IPS DF 4.7 (cell line): ENCODE data around the gene DIPK1C.

Source experiments
- DNase-seq: peaks from one replicate; pipeline ENCODE4 v3.0.0-alpha.2; 2013; ENCODE audit warnings: low spot score; ENCODE audit errors: extremely low read depth

The DIPK1C gene

DNA sequence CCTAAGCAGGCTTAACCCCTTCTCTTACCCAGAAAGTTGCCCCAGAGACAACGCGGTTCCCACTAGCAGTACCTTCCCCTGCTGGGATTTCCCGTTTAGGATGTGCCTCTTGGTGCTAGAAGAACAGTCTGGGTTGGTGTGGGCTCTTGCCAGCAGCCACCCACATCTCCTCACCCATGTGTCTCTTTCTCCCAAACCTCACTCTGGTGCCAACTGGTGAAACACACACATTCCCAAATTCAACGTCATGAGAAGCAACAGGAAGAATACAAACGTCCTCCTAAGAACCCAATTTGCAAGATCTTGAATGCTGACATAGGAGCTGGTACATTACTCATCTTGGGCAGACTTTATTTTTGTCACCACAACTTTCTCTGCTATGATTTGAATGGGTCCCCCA, 36.2 kb downstream of the DIPK1C start:
- DNase-seq, result no peak

DNA sequence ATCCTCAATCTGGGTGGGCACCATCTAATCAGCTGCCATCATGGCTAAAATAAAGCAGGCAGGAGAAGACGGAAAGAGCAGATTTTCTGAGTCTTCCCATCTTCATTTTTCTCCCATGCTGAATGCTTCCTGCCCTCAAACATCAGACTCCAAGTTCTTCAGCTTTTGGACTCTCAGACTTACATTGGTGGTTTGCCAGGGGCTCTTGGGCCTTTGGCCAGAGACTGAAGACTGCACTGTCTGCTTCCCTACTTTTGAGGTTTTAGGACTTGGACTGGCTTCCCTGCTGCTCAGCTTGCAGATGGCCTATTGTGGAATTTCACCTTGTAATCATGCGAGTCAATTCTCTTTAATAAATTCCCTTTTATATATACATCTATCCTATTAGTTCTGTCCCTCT, 36.6 kb downstream of the DIPK1C start:
- no peak for DNase-seq

DNA sequence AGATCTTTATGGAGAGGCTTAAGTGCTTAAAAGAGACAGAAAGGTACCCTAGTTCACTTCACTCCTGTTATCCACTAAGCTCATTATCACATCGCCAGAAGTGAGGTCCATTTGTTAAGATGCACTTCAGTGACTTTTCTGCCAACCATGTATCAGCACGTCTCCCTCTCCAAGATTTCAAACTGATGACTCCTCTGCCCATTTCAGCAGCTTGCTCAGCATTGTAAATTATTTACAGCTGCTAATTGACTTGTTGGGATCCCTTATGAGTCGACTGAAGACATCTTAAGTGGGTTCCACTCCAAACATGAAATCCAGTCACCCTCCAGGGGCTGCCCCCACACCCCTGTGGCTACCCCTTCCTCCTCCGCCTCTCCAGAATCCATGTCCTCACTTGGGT, 37.3 kb downstream of the DIPK1C start:
- DNase-seq, result no peak

DNA sequence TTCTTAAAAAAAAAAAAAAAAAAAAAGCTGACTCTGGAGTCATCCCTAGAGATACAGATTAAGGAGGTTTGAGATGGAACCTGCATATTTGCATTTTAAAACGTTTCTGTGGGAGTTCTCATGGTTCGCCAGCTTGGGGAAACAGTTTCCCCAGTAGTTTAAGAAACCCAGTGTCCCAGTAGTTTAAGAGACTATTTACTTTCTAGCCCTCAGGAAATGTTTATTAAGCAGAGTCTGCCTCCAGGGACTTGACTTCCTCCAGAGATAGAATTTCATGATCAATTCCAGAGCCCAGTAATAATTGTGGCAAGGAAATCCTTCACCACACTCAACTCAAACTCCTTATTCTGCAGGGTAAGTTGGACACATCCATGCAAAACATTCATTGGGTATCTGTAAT, 39.1 kb downstream of the DIPK1C start:
- DNase-seq, result no peak

DNA sequence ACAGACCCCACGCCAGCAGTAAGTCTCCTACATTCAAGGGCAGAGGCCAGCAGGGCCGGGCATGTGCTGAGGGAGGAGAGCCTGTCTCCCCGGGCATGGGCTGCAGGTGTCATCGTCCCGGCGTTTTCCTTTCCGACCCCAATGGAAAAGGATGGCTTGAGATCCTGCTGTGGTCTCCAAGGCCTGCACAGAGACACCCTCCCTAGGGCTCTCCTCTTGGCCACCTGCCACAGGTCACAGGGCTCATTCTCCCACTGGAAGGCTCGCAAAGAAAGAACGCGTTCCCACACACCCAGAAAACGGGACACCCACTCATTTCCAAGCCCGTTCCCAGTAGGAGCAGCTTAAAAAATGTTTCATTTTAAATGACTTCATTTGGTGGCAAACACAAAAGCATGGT, 41.0 kb downstream of the DIPK1C start:
- DNase-seq, result no peak

DNA sequence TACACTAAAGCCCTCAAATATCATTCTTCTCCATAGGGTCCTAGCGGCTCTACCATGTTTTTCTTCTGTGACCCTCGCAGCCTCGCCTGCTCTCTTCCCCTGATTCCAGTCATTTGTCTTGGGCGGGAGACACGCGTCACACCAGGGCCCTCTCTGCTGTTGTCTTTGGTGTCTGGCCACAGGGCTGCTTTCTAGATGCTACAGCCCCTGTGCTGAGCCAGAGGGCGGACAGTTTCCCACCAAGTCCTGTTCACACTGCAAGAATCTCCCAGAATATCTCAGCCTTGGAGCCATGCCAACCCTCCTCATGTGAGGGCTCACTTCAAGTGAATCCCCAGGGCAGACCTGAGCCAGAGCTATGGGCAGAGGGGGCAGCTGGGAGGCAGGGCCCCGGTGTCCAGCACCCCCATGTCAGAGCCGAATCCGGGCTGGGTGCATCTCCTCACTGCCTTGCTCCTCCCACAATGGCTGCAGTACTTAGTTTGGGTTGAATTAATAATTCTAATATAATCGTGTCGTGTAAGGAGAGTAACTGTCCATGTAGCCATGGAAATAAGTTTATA, 42.1 kb downstream of the DIPK1C start:
- no peak for DNase-seq

DNA sequence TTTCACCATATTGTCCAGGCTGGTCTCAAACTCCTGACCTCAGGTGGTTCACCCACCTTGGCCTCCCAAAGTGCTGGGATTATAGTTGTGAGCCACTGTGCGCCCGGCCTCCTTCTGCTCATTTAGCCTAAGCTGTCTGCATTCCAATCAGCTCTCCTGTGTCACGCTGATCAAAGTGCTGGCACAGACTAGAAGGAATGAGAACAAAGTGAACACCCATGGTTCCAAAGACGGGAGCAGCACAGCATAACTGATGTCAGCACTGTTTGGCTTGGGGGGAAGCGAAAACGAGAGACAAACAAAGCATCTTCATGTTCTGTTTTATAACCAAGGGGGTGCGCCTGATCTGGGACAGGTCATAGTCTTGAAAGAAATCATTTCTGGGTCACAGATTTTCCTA, 43.3 kb downstream of the DIPK1C start:
- no peak for DNase-seq

DNA sequence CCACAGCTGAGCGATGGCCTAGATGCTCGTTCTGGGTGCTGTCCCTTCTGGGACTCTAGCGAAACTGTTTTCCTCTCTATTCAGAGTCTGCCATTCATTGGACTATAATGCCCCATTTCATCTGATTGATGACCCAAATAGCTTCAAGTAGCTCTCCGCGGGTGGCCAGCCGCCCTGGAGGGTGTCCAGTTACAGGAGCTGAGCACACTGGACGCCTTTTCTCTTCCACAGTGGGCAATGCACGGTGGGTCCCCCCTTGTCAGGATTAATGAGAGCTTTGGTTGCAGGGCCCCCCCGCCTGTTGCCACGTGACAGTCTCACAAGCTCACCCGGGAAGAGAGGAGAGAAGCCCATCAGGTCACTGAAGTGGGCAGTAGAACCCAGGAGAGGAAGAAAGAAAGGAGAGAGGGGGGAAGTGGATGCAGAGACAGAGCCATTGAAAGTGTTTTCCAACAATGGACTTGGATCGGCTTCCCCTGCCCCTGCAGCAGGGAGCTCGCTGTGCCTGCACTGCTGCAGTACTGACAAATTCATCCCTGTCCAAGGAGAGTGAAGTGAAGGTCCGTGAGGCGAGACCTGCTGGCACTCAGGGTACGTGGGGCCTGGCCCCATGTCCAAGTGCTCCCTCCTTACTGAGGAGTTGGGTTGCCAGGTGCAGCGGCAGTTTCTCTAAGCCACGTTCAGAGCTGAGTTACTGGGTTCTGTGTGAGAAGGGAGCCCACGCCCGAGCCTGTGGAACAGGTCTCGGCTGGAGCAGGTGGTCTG, 44.8 kb downstream of the DIPK1C start:
- DNase-seq, result no peak

DNA sequence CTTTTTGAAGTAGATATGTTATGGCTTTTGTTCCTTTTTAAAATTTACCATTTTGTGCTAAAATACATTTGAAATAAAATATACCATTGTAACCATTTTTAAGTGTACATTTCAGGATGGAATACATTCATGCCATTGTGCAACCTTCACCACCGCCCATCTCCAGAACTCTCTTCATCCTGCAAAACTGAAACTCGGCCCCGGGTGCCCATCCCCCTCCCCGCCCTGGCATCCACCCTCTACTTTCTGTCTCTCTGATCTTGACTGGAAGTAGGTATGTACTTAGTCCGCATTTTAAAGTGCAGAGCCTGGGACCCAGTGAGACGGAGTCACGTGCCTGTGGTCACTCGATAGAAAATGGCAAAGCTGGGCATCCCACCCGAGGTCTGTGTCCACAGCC, 45.6 kb downstream of the DIPK1C start:
- DNase-seq, result no peak

DNA sequence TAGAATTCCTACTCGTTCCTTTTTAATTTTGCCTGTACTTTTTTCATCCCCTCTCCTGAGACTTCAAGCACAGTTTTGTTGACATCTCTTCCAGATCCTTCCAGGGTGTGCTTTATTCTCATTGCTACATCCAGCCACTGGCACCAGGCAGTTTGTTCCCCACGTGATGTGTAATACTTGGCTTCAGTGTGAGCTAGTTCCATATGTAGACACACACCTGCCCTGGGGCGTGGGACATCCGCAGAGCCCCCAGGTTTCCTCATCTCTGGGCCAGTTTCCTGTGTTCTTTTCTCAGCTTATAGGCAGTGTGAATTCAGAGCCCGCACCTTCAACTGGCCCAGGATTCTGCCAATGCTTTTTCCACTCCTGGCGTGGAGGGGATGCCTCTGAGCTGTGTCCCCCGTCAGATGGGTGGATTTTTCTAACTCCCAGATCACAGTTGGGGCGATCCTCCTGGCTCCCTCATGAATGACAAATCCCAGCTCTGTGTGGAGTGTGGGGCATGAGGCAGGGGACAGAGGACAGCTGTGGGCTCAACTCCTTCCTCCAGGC, 46.6 kb downstream of the DIPK1C start:
- no peak for DNase-seq

DNA sequence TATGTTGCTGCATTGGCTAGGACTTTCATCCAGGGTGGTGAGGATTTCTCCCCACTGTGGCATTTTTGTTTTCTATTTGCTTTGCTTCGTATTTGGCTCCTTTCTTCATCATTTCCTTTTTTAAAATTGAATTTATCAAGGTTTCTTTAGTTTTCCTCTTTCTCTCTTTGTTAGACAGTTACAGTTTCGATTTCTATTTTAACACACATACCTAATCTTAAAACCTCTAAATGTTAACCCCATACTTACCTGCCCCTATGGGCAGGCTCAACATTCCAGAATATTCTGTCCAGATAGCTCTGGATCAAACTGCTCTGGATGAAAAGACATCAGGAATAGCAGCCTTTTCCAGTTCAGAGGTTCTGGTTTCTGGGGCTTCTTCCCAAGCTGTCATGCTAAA, 49.2 kb downstream of the DIPK1C start:
- DNase-seq, result no peak

DNA sequence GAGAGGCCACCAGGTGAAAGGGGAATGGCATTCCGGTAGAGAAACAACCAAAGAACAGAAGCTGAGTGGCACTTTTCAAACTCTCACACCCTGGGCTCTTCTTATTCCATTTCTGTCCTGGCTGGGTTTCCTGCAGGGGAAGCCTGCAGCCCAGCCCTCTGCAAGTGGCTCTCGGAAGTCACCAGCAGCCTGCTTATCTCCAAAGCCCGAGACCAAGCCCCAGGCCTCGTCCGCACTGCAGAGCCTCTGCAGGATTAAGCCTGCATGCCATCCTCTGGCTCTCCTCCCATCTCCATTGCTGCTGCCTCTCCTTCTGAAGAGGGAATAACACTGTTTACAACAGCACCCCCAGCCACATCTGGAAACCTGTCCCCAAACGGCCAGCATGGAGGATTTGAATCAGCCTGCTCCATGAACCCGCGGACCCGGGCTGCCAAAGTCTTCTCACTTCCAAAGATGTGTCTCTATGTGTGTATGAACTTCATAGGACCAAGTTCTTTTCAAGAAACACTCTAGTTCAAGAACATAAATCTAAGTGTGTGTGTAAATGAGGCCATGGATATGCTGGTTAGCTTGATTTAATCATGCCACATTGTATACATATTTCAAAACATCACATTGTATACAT, 54.2 kb downstream of the DIPK1C start:
- no peak for DNase-seq

DNA sequence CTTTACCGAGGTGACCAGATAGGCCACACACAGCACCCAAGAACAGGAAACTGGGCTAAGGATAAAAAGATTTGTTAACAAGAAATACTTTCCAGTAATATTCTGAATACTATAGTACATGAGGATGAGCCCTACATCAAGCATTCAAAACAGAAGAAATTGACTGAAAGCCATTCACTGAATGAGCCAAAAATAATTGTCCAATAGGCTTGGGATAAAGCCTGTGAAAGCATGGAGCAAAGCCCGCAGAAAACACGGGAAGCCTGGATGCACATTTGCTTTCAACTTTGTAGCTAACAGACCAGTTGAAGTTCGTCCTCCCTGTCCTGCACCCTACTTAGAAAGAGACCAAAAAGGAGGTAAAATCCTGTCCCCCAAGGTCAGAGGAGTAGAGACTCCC, 56.3 kb downstream of the DIPK1C start:
- no peak for DNase-seq

DNA sequence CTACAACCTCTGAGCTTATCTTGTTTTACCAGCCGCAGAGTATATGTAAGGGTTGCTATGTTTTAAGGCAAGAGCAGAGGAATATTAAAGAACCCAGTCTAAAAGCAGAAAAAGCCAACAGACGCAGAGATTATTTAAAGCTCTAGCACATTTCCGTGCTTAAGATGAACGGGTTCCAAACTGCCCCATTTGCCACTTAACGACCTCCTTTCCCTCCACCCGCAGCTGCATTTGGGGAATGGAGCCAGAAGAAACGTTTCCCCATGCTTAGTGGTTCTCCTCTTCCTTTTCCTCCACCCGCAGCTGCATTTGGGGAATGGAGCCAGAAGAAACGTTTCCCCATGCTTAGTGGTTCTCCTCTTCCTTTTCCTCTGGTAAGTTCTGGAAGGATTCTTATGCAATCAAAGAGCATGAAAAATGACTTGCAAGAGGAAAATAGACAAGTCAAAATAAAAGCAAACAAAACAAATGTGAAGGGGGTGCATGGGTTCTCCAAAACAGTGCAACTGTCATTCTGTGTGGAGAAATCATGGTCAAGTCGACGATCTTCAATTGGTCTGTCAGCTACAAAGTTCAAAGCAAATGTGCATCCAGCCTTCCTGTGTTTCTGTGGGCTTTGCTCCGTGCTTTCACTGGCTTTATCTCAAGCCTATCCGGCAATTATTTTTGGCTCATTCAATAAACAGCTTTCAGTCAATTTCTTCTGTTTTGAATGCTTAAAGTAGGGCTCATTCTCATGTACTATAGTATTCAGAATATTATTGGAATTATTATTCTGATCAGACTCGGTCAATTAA, 57.8 kb downstream of the DIPK1C start:
- DNase-seq, result no peak

DNA sequence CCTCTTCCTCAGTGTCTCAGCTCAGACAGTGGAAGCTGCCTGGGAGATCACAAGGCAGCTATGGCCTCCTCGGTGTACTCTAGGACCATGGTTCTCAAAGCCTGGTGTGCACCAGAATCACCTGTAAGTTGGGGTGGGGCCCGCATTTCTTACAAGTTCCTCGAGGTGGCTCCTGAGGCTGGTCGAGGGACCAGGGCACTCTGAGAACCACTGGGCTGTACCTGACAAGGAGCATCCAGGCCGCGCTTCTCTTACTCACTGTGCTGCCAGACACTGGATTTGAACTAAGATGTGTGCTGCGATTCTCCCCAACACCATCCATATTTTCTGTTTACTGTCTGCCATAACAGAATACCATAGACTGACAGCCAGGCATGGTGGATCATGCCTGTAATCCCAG, 59.5 kb downstream of the DIPK1C start:
- no peak for DNase-seq

DNA sequence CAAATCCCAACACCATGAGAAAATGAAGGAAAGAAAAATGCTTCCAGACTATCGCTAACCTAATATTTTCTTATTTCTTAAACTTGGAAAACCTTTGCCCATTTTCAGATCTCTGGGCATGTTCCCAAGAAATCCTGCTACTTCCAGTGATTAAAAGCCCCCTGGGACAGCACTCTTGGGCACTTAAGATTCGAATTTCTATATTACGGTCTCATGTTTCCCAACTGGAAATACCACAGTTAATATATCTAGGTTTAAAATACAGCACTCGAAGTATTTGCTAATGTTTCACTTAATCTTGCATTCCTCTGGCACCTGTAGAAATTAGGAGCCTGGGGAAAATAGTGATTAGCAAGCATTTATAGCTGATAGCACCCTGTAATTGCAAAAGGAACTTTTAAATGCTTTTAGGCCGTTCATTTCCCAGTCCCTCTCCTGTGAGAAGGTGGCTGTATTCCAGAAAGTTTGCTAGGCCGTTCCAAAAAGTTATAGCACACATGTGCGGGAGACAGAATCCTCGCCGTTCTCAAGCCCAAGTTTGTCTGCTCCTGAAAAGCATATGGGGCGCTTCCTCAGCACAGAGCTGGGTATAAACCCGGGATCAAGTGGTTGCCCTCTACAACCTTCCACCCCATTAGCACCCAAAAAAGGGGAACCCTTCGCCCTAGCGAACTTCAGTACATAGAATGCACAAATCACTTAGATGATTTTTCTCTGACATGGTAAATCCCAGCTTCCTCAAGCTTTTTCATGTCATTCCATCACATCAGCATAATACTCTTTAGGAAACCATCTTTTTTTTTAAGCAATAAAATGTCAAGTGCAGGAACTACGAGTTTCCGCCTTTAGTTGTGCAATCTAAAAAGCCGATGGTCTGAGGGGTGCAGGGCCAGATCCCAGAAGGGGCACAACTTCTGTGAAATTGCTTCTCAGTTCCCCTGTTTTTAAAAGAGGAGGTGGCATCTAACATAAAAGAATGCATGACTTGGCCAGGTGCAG, 60.6 kb downstream of the DIPK1C start:
- DNase-seq, result no peak

DNA sequence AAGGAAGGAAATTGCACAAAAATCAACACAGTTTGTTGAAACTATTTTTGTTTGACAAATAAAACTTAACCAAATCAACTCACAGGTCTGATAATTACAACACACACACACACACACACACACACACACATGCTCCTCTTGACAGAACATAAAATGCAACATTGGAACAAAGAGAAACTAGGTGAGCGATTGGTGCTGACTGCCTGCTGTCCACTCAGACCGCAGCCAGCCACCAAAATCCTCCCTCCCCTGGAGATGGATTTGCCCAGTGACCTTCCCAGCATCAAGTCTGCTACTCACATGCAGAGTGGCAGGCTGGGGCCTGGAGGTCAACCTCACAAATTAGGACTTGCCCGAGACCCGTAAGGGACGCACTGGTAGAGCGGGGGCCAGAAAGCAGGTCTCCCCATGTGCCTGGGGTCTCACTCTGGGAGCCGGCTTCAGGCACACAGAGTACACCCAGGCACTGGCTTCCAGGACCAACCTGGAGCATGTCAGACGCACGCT, 61.4 kb downstream of the DIPK1C start:
- DNase-seq, result no peak

DNA sequence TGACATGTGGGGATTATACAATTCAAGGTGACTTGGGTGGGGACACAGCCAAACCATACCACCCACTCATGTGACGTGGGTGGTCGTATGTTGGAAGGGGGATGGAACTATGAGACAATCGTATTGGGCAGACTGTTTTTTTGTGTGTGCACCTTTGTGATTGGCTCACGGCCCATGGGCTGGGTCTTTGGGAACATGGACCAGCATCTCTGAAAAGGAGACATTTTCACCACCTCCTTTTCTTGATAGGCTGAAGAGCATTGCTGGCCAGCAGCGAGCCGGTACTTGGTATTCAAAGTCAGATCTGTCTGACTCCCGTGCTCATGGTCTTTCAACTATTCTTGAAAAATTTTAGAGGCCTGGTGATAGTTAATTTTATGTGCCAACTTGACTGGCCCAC, 62.1 kb downstream of the DIPK1C start:
- no peak for DNase-seq

DNA sequence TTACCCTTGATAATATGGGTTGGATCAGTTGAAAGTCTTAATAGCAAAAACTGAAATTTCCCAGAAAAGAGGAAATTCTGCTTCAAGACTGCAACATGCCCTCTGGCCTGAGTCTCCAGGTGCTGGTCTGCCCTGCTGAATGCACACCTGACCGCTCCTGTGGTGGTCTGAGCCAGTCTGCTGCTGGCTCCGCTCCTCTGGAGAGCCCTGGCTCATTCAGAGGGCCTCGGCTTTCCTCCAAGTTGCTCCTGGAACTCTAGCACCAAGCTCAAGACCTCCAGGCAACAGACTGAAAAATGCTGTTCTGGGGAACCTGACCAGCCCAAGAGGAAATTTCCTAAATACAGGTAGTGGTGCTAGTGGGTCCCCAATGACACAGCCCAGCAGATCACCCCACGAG, 64.8 kb downstream of the DIPK1C start:
- no peak for DNase-seq

DNA sequence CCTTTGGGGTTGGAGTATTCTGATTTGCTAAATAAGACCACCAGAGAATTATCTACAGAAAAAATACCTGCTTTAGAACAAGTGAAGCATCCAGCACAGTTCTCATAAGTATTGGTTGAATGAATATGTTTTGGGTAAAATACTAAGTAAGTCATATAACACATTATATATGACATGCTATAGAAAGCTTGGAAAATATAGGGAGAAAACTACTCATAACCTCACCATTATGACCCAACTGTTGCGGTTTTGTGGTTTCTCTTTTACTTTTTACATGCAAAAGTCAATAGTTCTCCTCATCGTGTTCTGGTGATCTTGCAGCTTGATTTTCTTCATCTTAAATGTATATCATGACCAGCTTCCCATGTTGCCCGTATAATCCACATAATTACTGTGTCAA, 66.2 kb downstream of the DIPK1C start:
- DNase-seq, result no peak
